ENCODE measurements around the gene TNIP2.
A peak's percentile ranks its signal among the peaks of the same experiment; 100 is the strongest.

TNIP2 gene

DNA sequence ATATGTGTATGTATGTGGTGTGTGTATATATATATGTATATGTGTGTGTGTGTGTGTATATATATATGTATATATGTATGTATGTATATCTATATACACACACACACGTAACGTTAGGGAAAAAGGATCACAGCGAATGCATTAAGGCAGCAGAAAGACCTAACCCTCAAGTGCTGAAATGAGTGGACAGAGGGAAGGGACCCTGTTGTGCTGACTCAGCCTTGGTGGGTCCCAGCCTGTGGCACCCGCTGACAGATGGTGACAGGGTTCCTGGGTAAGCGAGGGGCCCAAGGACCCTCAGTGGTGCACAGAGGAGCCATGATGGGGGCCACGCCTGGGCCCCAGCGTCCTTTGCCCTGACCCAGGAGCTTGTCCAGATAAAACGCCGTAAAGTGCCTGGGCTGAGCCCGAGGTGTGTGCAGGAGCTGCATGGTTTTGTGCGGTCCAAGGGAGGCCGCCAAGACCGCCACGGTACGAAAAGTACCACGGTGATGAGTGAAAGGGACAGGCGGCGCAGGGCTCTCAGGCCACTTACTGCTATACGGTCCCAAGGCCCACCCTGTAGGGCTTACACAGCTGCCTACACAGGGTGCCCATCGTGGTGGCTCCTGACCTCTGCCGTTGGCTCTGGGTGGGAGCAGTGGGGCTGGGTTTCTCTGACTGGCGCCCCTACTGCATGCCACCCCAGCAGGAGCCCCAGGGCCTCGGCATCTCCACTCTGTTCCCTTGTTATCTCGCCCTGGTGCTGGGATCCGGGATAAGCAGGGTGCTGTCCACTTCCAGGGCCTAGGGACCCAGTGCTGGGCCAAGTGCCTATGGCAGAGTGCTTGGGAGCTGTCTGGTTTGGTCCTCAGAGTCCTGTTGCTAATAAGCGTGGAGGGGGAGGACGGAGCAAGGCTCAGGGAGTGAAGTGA lies 46.7 kb upstream of the TNIP2 start:
- intact Hi-C loops (cut with DNase I; ENCODE audit: low total_unique reads), result no loop called here

GRCh38 chr4:2800691-2801596 lies 44.8 kb upstream of the TNIP2 start:
- intact Hi-C loops (cut with DNase I; ENCODE audit: low total_unique reads), result no loop called here
- DNase-seq, result peak; percentile 79 to 81
- TF ChIP-seq, protein P1, sequence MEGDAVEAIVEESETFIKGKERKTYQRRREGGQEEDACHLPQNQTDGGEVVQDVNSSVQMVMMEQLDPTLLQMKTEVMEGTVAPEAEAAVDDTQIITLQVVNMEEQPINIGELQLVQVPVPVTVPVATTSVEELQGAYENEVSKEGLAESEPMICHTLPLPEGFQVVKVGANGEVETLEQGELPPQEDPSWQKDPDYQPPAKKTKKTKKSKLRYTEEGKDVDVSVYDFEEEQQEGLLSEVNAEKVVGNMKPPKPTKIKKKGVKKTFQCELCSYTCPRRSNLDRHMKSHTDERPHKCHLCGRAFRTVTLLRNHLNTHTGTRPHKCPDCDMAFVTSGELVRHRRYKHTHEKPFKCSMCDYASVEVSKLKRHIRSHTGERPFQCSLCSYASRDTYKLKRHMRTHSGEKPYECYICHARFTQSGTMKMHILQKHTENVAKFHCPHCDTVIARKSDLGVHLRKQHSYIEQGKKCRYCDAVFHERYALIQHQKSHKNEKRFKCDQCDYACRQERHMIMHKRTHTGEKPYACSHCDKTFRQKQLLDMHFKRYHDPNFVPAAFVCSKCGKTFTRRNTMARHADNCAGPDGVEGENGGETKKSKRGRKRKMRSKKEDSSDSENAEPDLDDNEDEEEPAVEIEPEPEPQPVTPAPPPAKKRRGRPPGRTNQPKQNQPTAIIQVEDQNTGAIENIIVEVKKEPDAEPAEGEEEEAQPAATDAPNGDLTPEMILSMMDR (IDR thresholded peaks at IDR 0.05), result no peak
- no peaks in the 10 kb centered on the region for H3K27me3 ChIP-seq
- H3K4me3 ChIP-seq, result peak overlapping the region; percentile 16 to 28
- no peaks in the 10 kb centered on the region for H3K9me3 ChIP-seq
- peaks cover 0 to 91% (median 42%) of the 10 kb centered on the region in 4 donors for H3K4me1 ChIP-seq
- no peaks in the 10 kb centered on the region for H3K36me3 ChIP-seq
- H3K27ac ChIP-seq, result peak overlapping the region; percentile 18 to 38

More for the DNA sequence above, 46.7 kb upstream of the TNIP2 start:
- Histone ChIP-seq H3K36me3 (no peaks in the 10 kb centered on the region), H3K27ac (no peak overlapping the region), H3K9me3 (no peaks in the 10 kb centered on the region), H3K27me3 (no peaks in the 10 kb centered on the region), H3K4me1 (peaks cover 0 to 92% (median 39%) of the 10 kb centered on the region in 4 donors), H3K4me3 (no peak overlapping the region)
- TF ChIP-seq, protein P1 (IDR thresholded peaks at IDR 0.05), result no peak
- DNase-seq, result peak in 1 of 2 donors; percentile 52

DNA sequence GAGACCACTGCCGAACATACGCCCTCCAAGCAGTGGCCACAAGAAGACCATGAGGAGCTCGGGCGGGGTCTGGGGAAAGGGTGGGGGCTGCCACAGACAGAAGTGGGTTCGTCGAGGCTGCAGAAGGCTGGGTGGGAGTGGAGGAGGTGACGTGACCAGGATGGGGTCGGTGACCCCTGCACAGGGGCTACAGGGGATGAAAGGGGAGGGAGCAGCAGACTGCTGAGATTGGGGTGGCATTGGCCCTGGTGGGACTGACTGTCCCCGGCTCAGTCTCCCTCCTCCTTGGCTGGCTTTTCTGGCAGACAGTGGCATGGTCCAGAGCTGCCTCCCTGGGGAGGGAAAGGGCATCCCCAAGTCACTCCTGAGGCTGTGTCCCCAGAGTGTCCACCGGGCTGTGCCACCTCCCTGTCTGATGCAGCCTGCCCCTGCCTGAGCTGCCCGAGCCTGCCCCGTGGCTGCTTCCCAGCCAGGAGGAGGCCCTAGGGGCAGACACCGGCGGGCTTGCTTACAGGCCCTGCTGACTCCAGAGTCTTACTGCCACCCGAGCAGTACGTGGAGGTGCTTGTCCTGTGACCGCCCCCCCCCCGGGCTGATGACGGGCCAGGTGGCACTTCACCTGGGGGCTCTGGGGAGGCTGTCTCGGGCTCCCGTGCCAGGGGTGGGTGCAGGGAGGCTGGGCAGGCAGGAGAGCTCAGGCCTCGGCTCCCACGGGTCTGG lies 44.0 kb upstream of the TNIP2 start:
- peaks cover 0 to 91% (median 43%) of the 10 kb centered on the region in 4 donors for H3K4me1 ChIP-seq
- no peaks in the 10 kb centered on the region for H3K9me3 ChIP-seq
- peak overlapping the region; percentile 16 to 28 for H3K4me3 ChIP-seq
- TF ChIP-seq, protein P1 (IDR thresholded peaks at IDR 0.05), result no peak
- peak; percentile 24 to 66 for DNase-seq
- peak overlapping the region; percentile 38 to 41 for H3K27ac ChIP-seq
- no peaks in the 10 kb centered on the region for H3K36me3 ChIP-seq
- intact Hi-C loops (cut with DNase I; ENCODE audit: low total_unique reads), result no loop called here
- H3K27me3 ChIP-seq, result no peaks in the 10 kb centered on the region

- TF ChIP-seq, protein P1 (IDR thresholded peaks at IDR 0.05), result no peak
- no peaks in the 10 kb centered on the region for H3K27me3 ChIP-seq
- peaks cover 0 to 91% (median 49%) of the 10 kb centered on the region in 4 donors for H3K4me1 ChIP-seq
- peak overlapping the region in 1 of 2 donors; percentile 28 for H3K4me3 ChIP-seq
- peak; percentile 25 to 68 for DNase-seq
- intact Hi-C loops (cut with DNase I; ENCODE audit: low total_unique reads), result no loop called here
- H3K36me3 ChIP-seq, result no peaks in the 10 kb centered on the region
- H3K27ac ChIP-seq, result peak overlapping the region; percentile 28 to 41
- H3K9me3 ChIP-seq, result no peaks in the 10 kb centered on the region
These were observed 43.2 kb upstream of the TNIP2 start for GRCh38 chr4:2799224-2799911.

Data from tibial artery (tissue), 4 donors.